ENCODE data around the gene MRFAP1. TPM values are rescaled to one million over a fixed set of nuclear protein-coding genes. Genes with fewer than 3 reads are reported as not detected.

The MRFAP1 gene
- total and polyA plus RNA-seq, 7 donors = 196 to 261 (median 226) TPM

GRCh38 chr4:6632125-6632524 lies 8.4 kb upstream of the MRFAP1 start:
- 96 to 98% methylated on average over 4 of the region's 4 CpGs for WGBS, 2 donors
- no peak for TF ChIP-seq CTCF (IDR thresholded peaks at IDR 0.05)
- no peak for TF ChIP-seq POLR2AphosphoS5 (IDR thresholded peaks at IDR 0.05)
- no peak for TF ChIP-seq POLR2A (IDR thresholded peaks at IDR 0.05)
- TF ChIP-seq EP300 (IDR thresholded peaks at IDR 0.05) = no peak
- DNase-seq = no peak
- Histone ChIP-seq H3K27me3 (no peaks in the 10 kb centered on the region), H3K4me1 (no peaks in the 10 kb centered on the region), H3K9me3 (no peaks in the 10 kb centered on the region), H3K4me3 (no peak overlapping the region), H3K27ac (no peak overlapping the region), H3K36me3 (no peaks in the 10 kb centered on the region)
- intact Hi-C loops (cut with DNase I) = no loop called here

- 82 to 84% methylated on average over 10 of the region's 10 CpGs for WGBS, 2 donors
- no peak for DNase-seq
- intact Hi-C loops (cut with DNase I) = no loop called here
- no peaks in the 10 kb centered on the region for H3K27me3 ChIP-seq
- H3K4me3 ChIP-seq = no peak overlapping the region
- no peaks in the 10 kb centered on the region for H3K4me1 ChIP-seq
- H3K27ac ChIP-seq = no peak overlapping the region
- TF ChIP-seq EP300 (IDR thresholded peaks at IDR 0.05) = no peak
- TF ChIP-seq POLR2A (IDR thresholded peaks at IDR 0.05) = no peak
- TF ChIP-seq POLR2AphosphoS5 (IDR thresholded peaks at IDR 0.05) = no peak
- no peak for TF ChIP-seq CTCF (IDR thresholded peaks at IDR 0.05)
- H3K36me3 ChIP-seq = no peaks in the 10 kb centered on the region
- no peaks in the 10 kb centered on the region for H3K9me3 ChIP-seq
Observed at GRCh38 chr4:6633091-6633906, 7.2 kb upstream of the MRFAP1 start.

GRCh38 chr4:6634746-6635145 lies 5.7 kb upstream of the MRFAP1 start:
- H3K4me1 ChIP-seq = peaks cover 0 to 7% (median 5%) of the 10 kb centered on the region in 4 donors
- DNase-seq = no peak
- 94% methylated on average over 9 of the region's 9 CpGs for WGBS, 2 donors
- TF ChIP-seq POLR2AphosphoS5 (IDR thresholded peaks at IDR 0.05) (no peak), CTCF (IDR thresholded peaks at IDR 0.05) (no peak), POLR2A (IDR thresholded peaks at IDR 0.05) (no peak), EP300 (IDR thresholded peaks at IDR 0.05) (no peak)
- H3K27ac ChIP-seq = no peak overlapping the region
- intact Hi-C loops (cut with DNase I) = no loop called here
- no peak overlapping the region for H3K4me3 ChIP-seq
- H3K36me3 ChIP-seq = no peaks in the 10 kb centered on the region
- no peaks in the 10 kb centered on the region for H3K27me3 ChIP-seq
- no peaks in the 10 kb centered on the region for H3K9me3 ChIP-seq

- peaks cover 0 to 36% (median 30%) of the 10 kb centered on the region in 4 donors for H3K4me1 ChIP-seq
- DNase-seq = no peak
- no peak overlapping the region for H3K4me3 ChIP-seq
- H3K36me3 ChIP-seq = peaks cover 7 to 19% (median 16%) of the 10 kb centered on the region in 4 donors
- H3K27ac ChIP-seq = no peak overlapping the region
- H3K27me3 ChIP-seq = no peaks in the 10 kb centered on the region
- intact Hi-C loops (cut with DNase I) = no loop called here
- TF ChIP-seq POLR2AphosphoS5 (IDR thresholded peaks at IDR 0.05) (no peak), CTCF (IDR thresholded peaks at IDR 0.05) (no peak)
- 92 to 97% methylated on average over 14 of the region's 14 CpGs for WGBS, 2 donors
- H3K9me3 ChIP-seq = no peaks in the 10 kb centered on the region
Observed at GRCh38 chr4:6639137-6639680, 1.3 kb upstream of the MRFAP1 start.

All from sigmoid colon (tissue), 7 donors.